NCI-H82 treated with DMSO at 0.1 percent for 48 hours (cell line): ENCODE data around the gene PARVB.

Experiments
- DNase-seq: peaks from one replicate; lab custom pipeline; 2025; ENCODE audit not compliant: unreplicated experiment; lab: John Stamatoyannopoulos, UW

PARVB gene

GRCh38 chr22:44086271-44087088, 62.4 kb downstream of the PARVB start:
- no peak for DNase-seq

- no peak for DNase-seq
Observed at GRCh38 chr22:44087089-44087430, 63.0 kb downstream of the PARVB start.

GRCh38 chr22:44088976-44089570, 65.0 kb downstream of the PARVB start:
- no peak for DNase-seq

- DNase-seq = no peak
Observed at GRCh38 chr22:44089717-44090570, 65.8 kb downstream of the PARVB start.

- DNase-seq = no peak
Observed at GRCh38 chr22:44090571-44090905, 66.4 kb downstream of the PARVB start.

- DNase-seq = no peak
Observed at GRCh38 chr22:44091021-44091721, 67.1 kb downstream of the PARVB start.

GRCh38 chr22:44091751-44092150, 67.6 kb downstream of the PARVB start:
- no peak for DNase-seq

- DNase-seq = no peak
Observed at GRCh38 chr22:44092636-44093220, 68.6 kb downstream of the PARVB start.

GRCh38 chr22:44093791-44094190, 69.7 kb downstream of the PARVB start:
- no peak for DNase-seq

- DNase-seq = no peak
Observed at GRCh38 chr22:44094751-44095302, 70.7 kb downstream of the PARVB start.

GRCh38 chr22:44096736-44097135, 72.6 kb downstream of the PARVB start:
- DNase-seq = no peak

- DNase-seq = no peak
Observed at GRCh38 chr22:44097263-44098020, 73.3 kb downstream of the PARVB start.

- DNase-seq = no peak
Observed at GRCh38 chr22:44098021-44098739, 74.1 kb downstream of the PARVB start.

- no peak for DNase-seq
Observed at GRCh38 chr22:44098966-44099530, 74.9 kb downstream of the PARVB start.

- no peak for DNase-seq
Observed at GRCh38 chr22:44099696-44100095, 75.6 kb downstream of the PARVB start.

GRCh38 chr22:44100411-44100810, 76.3 kb downstream of the PARVB start:
- DNase-seq = no peak

- no peak for DNase-seq
Observed at GRCh38 chr22:44102121-44102520, 78.0 kb downstream of the PARVB start.

GRCh38 chr22:44102856-44103255, 78.8 kb downstream of the PARVB start:
- no peak for DNase-seq
